Stimulated activated CD4-positive, alpha-beta T cell treated with anti-CD3 and anti-CD28 coated beads, TNF-alpha, amount 100 ng/mL, for 4 hours (primary cell): ENCODE results near the gene ELOVL2.

Experiments
- DNase-seq, 3 experiments: peaks; one replicate each; pipeline ENCODE4 v3.0.0-alpha.2; 2020; ENCODE audit warnings: low read depth in 3 of 3

Gene ELOVL2

DNA sequence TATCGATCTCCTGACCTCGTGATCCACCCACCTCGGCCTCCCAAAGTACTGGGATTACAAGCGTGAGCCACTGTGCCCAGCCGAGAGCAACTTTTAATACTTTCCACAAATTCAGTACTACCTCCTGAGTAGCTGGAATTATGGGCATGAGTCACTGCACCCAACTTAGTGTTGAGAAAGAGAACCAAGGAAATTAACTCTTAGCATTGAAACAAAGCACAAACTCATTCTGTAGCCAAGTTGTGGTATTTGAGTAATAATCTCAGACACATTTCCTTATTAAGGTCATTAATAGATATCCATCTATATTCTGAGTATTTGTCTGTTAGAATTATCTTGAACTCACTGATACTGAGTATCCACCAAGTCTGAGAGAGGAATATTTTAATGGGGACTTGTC, 14.3 kb upstream of the ELOVL2 start:
- DNase-seq, result no peak

DNA sequence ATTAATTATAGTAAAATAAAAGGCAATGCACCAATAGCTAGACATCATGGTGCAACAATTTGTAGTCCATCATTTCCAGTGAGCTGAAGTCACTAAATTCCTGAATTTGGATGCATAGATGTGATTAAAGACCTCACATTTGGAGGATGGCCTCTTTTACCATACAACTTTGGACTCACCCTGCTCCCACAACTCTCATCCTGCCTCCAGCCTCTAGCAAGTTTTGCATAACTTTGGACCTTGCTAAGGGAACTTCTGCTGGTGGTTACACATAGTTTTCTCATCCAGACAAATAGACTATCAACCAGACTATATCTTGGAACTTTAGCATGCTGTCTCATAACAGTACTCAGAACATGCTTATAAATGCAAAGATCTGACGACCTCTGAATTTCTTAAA, 12.8 kb upstream of the ELOVL2 start:
- DNase-seq, result no peak

DNA sequence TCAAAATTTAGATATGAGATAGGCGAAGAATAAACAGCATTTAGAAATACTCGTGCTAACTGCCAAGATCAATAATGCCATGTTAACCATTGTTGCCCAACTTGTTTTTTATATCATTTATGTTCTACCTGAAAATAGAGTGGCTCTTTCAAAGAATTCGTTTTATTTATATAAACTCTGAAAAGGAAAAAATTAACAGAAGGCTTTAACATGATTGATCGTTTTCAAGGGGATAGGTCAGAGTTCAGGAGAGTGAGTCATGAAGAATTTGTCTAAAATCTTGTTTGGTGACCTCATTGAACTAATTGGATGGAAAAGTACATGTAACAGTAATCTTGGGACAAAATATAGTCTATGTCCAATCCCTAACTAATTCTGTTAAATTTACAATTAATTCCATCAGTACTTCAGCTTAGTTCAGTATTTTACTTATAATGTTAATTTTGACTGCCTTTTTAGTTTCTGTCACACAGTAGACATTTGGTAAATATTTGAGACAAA, 11.1 kb upstream of the ELOVL2 start:
- DNase-seq, result no peak

DNA sequence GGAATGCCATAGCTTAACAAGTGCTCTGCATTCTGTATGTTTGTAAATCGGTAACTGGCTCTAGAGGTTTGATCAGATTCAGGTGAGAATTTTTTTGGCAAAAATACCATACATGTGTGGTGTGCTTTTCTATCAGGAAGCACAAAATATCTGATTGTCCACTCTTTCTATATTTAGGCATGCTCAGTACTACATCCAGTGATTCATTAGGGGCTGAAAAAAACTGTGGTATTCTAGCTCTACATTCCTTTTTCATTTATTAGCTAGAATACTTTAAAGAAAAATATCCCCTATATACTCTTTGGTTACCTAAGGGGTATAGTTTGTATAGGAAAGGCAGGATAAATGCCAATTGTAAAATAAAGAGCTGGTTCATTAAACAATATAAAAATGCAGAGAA, 10.6 kb upstream of the ELOVL2 start:
- DNase-seq, result no peak

DNA sequence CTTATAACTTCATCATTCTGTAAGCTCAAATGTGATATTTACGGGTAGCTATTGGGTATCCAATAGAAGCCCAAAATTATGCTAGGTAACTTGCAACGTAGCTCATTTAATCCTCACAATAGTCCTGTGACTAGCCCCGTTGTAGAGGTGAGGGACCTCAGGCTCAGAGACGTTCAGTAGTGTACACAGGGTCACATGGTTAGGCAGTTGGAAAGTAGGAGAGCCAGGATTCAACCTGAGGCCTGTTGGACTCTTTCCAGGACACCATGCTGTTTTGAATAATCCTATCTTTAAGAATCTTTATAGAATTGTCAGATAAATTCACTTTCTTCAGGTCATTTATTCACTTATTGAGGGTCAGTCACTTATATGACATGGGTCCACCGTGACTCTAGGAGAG, 9.2 kb upstream of the ELOVL2 start:
- DNase-seq, result no peak

DNA sequence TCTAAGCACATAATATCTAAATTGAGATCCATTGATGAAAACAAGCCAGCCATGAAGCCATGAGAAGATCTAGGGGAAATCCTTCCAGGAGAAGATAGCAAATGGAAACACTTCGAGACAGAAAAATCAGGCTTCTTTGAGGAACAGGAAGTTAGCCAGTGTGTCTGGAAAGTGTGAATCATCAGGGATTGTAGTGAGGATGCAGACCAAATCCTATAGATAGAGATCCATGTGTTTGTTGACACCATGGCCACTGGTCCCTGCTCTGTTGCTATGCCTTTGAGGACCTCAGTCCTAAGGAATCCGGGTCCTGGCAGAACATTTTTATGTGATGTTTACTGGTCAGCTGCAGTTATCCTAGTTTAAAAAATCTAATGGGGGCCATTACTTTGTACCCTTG, 6.6 kb upstream of the ELOVL2 start:
- DNase-seq, result no peak

DNA sequence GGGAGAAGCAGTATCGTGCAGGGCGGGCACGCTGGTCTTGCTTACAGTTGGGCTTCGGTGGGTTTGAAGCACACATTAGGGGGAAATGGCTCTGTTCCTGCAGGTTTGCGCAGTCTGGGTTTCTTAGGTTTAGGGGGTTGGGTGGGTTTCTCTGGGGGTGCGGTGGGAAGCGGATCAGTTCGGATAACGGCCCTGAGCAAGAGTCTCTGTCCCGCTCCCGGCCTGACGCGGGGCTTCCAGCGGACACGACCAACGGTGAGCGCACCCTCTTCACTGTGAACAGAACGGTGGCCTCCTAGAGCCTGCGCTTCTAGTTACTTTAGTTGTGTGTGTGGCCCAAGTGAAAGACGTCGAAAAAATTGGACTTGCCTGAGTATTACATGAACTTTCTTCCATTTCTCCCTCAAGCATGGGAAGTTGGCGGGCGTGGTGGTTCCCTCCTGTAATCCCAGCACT, 635 bp upstream of the ELOVL2 start:
- no peak for DNase-seq

DNA sequence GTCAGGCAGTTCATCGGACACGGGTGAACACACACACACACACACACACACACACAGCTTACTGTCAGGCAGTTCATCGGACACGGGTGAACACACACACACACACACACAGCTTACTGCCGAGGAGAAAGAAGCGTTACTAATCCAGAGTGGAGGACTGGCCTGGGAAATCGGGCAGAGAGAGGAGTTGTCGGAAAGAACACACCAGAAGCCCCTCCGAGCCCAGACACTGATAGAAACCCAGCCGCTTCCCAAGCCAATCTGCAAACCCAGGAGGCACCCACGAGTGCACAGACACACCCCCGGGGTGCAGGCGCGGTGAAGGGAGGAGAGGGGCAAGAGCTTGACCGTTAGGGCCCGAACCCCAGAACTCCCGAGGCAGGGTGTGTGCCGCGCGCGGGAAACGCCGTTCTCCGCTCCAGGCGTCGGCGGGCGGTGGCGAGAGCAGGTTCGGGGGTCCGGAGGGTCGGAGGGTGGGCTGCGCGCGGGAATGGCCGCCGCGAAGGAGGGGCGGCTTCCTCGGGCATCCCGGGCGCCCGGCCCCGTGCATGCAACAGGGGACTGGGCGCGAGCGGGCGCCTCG, 636 bp downstream of the ELOVL2 start:
- no peak for DNase-seq

DNA sequence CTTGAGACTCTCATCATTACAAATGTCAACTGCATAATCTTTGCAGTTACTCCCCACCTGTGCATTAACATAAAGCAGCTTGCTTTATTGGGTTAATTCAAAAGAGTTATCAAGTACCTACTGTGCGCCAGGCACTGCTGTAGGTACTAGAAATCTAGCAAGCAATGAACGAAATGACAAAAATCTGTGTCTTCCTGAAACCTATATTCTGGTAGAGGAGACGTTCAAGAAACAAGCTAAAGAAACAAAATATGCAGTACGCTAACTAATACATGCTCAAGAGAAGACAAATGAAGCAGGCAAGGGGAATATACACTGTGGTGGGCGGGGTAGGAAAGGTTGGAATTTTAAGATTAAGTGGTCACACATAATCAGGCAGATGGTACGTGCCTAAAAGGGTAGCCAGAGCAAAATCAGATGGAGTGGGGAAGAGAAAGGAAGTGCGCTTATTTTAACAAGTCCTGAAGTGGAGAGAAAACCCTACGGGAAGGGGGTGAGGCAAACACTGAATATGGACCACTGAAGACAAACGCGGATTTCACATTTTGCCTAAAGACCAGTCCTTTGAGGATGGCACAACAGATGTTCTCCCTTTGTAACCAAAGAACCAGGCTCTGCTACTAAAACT, 1.2 kb downstream of the ELOVL2 start:
- no peak for DNase-seq

DNA sequence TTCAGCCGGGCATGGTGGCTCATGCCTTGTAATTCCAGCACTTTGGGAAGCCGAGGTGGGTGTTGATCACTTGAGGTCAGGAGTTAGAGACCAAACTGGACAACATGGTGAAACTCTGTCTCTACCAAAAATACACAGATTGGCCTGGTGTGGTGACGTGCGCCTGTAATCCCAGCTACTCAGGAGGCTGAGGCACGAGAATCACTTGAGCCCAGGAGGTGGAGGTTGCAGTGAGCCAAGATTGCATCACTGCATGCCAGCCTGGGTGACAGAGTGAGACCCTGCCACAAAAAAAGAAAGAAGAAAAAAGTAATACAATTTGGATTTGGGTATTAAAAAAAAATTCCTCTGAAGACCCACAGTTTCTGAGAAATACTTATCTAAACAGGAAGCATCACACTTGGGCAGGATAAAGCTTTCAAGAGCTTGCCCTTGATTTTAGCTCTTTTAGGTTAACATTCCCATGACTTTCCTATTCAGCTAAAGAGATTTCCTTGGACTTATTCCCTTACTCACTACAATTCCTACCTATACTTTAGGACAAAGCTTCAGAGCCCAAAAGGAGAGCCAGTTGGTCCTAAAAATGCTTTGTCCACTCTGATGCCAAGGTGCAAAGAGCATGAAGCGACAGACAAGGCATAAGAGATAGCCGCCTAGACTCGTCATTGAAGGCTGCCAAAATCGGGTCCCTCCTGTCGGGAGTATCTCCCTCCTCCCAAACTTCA, 1.9 kb downstream of the ELOVL2 start:
- no peak for DNase-seq

DNA sequence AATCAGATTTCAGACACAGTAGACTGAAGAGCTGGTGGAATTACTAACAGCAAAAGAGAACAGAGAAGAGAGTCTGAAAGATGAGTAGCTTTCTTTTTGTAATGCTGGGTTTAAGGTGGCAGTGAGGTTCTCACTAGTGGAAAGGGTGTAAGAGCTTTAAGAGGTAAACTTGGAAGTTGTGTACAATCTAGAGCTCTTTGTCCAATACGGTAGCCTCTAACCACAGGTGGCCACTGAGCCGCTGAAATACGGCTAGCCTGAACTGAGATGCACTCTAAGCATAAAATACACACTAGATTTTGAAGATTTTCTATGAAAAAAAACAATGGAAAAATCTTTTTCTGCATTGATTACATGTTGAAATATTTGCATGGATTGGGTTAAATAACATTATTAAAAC, 4.0 kb downstream of the ELOVL2 start:
- DNase-seq, result no peak

DNA sequence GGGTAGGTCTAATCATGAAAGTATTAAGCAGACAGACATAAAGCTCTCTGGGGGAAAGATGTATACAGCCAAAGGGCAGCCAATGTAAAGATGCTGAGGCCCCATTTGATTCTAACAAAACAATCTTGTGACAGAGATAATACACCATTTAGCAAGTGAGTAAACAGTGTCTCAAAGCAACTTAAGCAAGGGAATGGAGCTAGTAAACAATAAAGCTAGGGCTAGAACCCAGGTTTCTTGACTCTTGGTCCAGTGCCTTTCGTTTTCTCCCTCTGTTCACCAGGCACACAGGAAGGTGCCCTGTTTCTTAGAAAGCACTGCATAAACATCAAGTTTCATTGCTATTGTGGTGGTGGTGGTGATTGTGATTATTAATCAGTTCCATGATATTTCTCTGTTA, 5.1 kb downstream of the ELOVL2 start:
- no peak for DNase-seq

DNA sequence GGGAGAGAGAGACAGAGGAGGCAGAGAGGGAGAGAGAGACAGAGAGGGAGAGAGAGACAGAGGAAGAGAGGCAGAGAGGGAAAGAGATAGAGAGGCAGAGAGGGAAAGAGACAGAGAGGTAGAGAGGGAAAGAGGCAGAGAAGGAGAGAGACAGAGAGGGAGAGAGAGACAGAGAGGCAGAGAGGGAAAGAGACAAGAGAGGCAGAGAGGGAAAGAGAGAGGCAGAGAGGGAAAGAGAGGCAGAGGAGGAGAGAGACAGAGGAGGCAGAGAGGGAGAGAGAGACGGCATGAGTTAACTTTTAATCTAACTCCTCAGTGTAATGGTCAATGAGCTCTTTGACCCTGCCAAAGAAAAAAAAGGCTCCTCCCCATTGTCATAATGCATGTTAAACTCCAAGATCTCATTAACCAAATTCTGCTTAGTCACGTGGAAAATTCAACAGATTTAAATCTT, 7.1 kb downstream of the ELOVL2 start:
- DNase-seq, result no peak

DNA sequence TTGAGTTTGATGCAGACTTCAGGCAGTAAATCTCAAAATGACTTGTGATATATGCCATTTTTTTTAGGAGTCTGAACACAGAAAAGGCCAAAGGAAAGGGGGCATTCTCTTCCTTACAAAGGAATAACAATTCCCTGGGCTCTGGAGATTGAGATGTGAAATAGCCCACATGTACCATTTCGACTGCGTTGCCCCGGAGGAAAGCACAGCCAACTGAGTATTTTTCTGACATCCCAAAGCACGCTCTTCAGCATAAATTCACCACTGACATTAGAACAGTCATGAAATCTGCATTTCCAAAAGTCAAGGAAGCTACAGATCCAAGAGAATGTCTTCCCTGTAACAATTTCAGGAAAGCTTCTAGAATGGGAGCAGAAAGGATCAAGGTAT, 7.8 kb downstream of the ELOVL2 start:
- DNase-seq, result no peak

DNA sequence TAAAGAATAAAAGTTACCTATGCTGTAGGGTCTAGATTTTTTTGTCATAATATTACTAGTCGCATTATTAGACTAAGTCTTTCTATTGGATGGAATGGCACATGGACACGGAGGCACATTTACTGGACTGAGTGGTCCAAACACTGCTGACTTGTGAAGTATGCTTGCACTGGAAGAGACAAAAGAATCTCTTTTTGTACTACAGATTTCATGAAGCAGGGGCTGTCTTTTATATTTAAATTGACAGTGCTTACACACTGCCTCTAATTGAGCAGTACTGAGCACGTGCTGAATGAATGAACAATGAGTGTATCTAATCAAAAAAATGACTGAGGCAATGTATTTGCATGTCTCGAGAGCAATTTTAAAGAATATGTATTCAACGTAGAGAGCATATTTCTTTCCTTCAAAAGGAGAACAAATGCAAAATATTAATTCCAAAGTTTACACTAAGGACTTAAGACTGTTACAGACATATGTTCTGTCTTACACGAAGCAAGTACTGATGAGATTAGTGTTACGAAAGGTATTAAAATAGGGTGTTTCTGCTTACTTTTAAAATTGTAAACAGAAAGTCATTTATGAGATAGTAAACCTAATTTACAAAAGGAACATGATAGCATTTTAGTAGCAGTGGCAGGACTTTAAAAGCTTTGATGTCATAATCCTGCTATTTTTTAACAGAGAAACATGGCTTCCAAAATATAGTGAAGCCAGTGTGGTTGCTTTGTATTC, 8.3 kb downstream of the ELOVL2 start:
- DNase-seq, result no peak

DNA sequence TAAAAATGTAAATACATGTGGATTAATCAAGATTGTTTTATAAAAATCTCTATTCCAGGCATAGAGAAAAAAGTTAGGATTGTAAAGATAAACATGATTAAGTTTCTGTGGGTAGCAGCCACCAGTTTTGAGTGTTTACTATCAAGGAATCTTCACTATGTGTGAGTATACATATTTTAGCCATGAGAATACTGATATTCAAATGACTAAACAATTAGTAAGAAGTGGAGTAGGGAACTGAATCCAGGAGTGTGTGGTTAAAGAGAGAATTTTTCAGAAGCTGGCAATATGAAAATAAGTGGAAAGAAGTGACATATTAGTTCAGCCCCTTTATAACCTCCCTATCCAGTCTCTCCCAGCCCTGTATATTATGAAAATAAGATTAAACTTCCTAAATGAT, 10.3 kb downstream of the ELOVL2 start:
- DNase-seq, result no peak

DNA sequence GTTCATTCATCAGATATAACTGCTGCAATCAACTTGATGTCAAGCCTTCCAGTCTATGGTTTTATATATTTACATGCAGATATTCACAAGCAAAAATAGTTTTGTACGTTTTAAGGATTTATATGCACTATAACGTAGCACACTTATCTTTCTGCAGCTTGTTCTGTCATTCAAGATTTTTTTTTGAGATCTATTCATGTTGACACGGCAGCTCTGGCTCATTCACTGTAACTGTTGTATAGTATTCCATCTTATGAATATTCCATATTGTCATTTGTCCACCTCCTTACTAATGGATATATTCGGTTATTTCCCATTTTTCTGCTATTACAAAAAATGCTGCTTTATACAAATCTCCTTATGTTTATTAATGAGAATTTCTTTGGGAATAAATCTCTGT, 13.2 kb downstream of the ELOVL2 start:
- no peak for DNase-seq

DNA sequence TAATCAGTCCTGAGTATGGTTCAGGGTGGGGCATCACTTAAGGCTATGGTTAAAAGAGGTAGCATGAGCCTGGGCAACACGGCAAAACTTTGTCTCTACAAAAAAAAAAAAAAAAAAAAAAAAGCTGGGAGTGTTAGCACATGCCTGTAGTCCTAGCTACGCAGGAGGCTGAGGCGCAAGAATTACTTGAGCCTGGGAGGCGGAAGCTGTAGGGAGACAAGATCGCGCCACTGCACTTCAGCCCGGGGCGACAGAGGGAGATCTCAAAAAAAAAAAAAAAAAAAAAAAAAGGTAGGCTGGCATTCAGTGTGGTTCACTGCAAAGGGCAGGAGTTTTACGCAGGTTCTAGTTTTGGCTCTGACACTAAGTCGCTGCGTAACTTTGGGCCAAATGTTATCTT, 15.1 kb downstream of the ELOVL2 start:
- DNase-seq, result no peak

DNA sequence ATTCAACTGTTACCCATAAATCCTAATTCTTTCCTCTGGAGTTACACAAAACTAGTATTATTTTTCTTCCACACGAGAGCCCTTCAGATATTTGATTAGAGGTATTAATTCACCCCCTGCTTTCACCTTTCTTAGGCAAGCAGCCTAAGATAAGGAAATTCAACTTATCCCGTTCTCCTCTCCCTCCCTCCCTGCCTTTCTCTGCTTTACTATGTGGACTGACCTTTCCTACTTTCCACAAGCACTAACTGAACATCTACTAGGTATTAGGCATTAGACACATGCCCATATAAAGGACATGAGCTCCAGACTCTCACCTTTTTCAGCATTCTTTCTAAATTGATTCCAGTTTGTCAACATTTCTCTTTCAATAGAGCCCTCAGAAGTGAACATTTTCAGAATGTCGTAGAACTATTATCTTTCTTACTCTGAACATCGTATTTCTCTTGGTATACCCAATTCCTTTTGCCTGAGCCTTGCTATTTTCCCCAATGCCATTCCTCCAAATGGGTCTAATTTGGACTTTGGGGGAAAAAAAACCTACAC, 16.5 kb downstream of the ELOVL2 start:
- DNase-seq, result no peak

DNA sequence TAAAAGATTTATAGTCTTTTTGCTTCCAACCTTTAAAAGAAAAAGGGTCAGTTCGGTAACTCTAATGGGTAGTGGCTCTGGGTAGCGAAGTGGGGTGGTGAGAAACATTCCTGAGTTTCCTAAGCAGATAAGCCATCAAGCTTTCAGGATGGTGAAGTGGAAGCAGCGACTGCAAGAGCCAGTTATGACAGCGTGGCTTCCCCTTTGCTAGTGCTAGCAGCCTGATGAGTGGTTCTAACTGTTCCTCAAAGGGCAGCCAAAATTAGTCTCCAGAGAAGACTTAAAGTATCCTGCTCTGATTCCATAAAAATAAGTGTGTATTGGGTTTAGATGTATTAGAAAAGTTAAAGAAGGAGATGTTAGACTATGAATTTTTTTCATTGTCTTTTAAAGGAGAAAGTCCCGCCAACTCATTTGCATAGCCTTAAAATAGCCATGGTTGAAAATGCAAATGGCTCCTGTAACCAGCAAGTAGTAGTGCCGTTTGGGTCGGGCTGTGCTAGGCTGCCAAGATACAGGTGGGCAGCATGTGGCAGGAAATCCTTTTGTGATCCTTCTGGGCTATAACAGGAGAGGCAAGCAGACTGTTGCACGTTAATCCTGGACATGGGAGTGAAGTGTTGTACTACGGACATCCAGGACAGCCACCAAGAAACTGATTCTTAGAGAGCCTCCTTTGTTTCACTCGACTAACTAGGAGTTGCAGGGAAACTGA, 18.0 kb downstream of the ELOVL2 start:
- DNase-seq, result no peak

DNA sequence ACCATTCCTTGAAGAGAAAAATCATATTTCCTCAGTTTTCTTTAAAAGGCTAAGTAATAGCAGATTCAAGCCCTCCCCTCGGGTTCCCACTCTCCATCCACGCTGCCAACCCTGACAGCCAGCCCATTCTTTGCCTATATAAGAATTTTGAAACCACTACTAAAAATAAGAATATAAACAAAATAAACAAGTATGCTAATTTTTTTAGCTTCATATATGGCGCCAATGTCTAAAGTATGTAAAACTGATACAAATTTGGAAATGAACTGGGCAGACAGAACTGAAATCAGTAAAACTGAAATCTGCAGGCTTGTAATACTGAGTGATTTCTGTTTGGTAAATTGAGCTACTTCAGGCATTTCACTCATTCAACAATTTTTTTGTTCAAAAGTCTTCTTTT, 19.0 kb downstream of the ELOVL2 start:
- no peak for DNase-seq

DNA sequence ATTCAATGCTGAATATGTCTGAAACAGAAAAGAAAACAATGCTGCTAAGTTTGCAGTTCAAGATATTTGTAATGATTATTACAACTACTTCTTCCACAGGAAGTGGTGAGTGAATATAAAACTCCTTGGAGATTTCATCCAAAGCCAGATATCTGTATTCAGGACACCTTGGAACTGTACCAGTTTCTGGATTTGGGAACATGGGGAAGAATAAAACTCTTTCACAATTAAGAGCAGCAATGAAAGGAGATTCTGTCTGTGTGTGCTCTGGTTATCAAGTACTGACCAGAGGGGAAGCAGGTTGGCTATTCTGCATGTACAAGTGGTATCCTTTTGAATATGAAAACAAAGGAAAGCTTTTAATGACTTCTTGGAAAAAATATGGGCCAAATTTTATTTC, 21.1 kb downstream of the ELOVL2 start:
- no peak for DNase-seq
